Measurements from ENCODE around the gene AZU1.

DNA sequence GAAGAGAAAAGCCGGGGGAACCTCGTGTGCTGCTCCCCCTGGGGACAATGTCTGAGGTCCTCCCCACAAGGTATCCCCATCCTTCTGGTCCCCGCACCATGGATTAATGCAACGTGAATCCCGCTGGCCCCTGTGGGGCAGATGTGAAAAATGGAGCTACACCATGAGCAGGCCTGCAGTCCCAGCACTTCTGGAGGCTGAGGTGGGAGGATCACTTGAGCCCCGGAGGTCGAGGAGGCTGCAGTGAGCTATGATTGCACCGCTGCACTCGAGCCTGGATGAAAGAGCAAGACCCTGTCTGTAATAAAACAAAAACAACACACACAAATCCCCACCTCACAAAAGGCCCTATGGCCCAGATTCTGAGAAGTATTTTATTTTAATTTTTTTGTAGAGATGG is 30.6 kb downstream of the AZU1 start:
- TF ChIP-seq, protein P1, sequence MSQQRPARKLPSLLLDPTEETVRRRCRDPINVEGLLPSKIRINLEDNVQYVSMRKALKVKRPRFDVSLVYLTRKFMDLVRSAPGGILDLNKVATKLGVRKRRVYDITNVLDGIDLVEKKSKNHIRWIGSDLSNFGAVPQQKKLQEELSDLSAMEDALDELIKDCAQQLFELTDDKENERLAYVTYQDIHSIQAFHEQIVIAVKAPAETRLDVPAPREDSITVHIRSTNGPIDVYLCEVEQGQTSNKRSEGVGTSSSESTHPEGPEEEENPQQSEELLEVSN (IDR thresholded peaks at IDR 0.05; ENCODE audit: borderline replicate concordance, low read depth): no peak
- TF ChIP-seq CTCF (IDR thresholded peaks at IDR 0.05): no peak
- no peak for TF ChIP-seq NR3C1 (IDR thresholded peaks at IDR 0.05)
- no peak for TF ChIP-seq EP300 (IDR thresholded peaks at IDR 0.05)
- TF ChIP-seq FOSL2 (IDR thresholded peaks at IDR 0.05): no peak
- TF ChIP-seq FOSL2 (CRISPR knock-in tag; IDR thresholded peaks at IDR 0.05): no peak
- TF ChIP-seq RAD21 (conservative IDR thresholded peaks at IDR 0.05 in 1 of 2, IDR thresholded peaks at IDR 0.05 in 1 of 2): no peak
- no peak for TF ChIP-seq REST (IDR thresholded peaks at IDR 0.05)
- TF ChIP-seq EHMT2 (IDR thresholded peaks at IDR 0.05; ENCODE audit: low read depth): no peak
- TF ChIP-seq POLR2A (IDR thresholded peaks at IDR 0.05; ENCODE audit: low read length): no peak
- no peak for TF ChIP-seq KDM5A (IDR thresholded peaks at IDR 0.05)
- TF ChIP-seq, protein P2, sequence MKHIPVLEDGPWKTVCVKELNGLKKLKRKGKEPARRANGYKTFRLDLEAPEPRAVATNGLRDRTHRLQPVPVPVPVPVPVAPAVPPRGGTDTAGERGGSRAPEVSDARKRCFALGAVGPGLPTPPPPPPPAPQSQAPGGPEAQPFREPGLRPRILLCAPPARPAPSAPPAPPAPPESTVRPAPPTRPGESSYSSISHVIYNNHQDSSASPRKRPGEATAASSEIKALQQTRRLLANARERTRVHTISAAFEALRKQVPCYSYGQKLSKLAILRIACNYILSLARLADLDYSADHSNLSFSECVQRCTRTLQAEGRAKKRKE (CRISPR knock-in tag; IDR thresholded peaks at IDR 0.05; ENCODE audit: low read depth): no peak
- no peak for TF ChIP-seq PHF8 (IDR thresholded peaks at IDR 0.05; ENCODE audit: borderline replicate concordance, low read depth)
